GM19043 (cell line): ENCODE measurements around the gene THEMIS.
"Not testable (repeated sequence)": the region's sequence is repeated elsewhere in the genome, so short reads cannot be mapped to it uniquely, and the experiment has no call there.

Experiments used
- ATAC-seq: cut with Tn5 transposase; IDR thresholded peaks from one replicate; pipeline ENCODE4 v1.9.1; 2021; ENCODE audit warnings: low read depth; ENCODE audit not compliant: unreplicated experiment

The THEMIS gene, protein sequence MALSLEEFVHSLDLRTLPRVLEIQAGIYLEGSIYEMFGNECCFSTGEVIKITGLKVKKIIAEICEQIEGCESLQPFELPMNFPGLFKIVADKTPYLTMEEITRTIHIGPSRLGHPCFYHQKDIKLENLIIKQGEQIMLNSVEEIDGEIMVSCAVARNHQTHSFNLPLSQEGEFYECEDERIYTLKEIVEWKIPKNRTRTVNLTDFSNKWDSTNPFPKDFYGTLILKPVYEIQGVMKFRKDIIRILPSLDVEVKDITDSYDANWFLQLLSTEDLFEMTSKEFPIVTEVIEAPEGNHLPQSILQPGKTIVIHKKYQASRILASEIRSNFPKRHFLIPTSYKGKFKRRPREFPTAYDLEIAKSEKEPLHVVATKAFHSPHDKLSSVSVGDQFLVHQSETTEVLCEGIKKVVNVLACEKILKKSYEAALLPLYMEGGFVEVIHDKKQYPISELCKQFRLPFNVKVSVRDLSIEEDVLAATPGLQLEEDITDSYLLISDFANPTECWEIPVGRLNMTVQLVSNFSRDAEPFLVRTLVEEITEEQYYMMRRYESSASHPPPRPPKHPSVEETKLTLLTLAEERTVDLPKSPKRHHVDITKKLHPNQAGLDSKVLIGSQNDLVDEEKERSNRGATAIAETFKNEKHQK

DNA sequence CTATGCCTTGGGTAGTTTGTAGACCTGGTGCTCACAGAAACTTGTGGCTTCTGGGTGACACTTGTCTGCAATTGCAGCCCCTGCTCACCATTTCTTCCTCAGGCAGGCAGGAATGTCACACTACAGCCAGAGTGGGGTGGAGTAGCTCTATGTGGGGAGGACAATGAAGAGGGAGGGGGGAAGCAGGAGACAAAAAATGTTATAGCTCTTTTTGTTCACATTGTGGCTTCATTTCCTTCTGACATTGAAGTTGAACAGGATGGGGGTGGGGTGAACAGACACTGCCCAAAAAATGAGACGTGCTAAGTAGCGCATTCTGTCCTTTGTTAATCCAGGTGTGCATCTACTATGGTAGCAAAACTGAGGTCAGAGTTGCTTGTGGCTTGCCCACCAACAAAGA, at the start of gene THEMIS:
Gene THEMIS (minus strand): TSS at position 124 of the 400 bp plus-strand sequence. CDS start 126 bp downstream, outside the sequence.
- ATAC-seq, result no peak

DNA sequence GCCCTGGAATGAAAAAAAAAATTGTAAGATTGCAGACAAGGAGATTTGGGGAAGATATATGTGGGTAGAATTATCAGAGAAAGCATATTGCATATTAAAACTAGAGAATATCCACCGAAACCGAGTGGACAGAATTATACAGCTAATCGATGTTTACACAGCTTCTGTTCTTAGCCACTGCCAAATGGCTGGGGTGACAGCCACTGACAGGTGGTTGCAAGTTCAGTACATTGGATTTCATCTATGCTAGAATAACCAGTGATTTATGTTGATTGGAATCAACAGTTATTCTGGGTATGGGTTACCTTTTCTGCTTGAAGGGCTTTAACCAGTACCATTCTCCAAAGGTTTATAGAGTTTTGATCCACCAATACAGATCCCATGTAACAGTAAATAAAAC, 48.4 kb upstream of the THEMIS start:
- ATAC-seq, result no peak

DNA sequence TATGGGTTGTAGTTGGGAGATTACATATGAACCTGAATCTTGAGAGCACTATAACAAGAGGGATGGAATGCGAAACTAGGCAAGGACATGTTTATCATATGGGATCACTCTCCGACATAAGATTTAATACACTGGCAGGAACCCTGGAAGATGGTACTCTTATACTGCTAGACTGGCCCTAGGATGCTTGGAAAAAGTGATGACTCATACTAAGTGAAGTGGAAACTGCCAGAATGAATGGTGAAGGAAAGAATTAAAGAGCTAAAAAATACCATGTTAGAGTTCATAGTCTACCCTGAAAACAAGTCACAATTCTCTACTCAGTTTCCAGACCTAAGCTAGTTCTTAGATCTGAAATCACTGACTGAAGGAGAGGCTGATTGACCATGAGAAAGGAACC, 45.5 kb upstream of the THEMIS start:
- ATAC-seq, result no peak

DNA sequence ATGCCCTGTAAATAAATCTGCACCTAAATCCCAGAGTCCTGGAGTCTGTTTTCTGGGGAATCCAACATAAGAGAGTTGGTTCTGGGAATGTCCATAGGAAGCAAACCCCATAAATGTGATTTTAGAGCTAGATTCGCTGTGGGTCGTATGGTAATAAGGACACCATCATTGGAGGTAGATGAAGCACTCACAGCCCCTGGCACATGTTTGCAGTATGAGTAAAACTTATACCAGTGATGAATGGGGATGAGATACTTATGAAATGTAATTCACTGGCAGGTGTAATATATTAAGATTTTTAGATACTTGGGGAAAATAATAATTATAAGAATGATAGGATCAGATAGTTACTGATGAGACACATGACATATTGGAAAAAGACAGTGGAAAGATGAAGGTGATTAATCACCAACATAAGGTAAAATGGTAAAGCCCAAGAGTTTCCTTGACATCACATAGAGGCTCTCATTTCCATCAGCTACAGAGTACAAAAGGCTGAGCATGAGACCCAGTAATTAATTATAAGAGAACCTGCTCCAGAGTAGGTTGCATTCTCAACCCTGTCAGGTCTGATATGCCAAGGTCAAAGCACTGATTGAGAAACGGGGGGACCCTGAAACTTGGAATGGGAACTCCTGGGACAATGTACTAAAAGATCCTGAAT, 44.7 kb upstream of the THEMIS start:
- ATAC-seq, result no peak

DNA sequence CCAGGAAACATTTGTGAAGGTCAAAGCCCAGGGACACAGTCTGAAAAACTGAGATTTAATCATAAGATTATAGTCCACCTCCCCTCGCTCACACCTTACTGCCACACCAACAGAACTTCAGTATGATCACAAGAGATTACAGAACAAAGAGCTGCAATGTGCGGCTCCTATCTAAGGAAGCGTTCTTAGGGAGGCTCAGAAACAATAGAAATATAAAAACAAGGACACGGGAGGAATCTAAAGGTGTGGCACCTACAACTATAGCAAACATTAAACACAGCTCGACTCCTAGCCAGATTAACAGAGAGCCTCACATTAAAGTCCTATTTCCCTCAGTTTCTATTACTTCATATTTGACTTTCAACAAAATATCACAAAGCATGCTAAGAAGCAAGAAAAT, 40.4 kb upstream of the THEMIS start:
- no peak for ATAC-seq

DNA sequence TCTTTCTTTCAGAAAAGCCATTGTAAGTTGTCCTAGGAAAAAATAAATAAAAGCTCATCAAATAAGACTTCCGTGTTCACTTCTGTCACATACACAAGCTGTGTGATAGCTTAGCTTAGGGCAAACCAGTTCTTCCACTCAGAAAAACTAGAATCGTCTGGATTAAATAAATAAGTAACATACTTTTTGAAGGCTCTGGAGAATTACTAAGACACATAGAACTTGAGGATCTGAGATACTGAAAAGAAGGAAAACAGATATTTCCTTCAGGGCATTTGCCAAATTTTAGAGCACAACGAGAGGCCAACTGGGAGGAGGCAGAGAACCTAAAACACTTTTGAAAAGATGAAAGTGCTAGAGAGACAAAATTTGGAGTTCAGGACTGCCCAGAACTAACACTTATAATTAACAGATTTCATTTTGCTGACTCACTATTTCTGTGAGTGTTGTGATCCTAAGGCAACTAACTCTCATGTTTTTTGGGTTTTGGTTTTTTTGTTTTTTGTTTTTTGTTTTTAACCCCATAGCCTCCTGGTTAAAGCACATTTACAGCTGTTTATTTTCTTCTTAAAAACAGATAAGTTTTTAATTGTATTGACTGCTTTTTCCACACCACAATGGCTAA, 38.7 kb upstream of the THEMIS start:
- no peak for ATAC-seq

DNA sequence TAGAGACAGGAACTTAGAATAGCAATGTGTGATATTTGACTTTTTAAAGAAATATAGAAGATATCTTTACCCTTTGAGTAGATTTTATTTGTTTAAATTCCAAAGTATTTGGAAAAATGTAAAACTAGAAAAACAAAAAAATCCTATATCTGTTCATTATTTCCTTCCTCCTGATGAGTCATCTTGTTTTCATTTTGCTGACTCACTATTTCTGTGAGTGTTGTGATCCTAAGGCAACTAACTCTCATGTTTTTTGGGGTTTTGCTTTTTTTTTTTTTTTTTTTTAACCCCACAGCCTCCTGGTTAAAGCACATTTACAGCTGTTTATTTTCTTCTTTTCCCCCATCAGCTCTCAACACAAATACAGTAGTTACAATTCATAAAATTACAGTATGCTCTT, 37.8 kb upstream of the THEMIS start:
- ATAC-seq, result no peak

DNA sequence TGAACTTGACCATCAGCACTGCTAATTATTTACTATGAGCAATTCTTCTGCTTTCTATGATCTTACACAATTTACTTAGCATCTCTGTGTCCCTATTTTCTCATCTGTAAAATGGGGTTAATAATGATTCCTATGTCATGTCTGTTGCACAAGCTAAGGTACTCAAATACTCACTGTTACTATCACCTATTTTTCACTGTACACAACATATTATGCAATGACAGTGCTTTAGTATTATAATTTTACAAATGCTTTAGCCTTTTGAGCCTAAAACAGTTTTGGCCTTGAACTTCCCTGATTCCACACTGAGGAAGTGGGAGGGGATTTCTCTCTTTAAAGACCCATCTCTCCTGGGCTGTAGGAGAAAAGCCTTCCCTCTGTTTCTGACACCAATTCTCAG, 36.9 kb upstream of the THEMIS start:
- no peak for ATAC-seq

DNA sequence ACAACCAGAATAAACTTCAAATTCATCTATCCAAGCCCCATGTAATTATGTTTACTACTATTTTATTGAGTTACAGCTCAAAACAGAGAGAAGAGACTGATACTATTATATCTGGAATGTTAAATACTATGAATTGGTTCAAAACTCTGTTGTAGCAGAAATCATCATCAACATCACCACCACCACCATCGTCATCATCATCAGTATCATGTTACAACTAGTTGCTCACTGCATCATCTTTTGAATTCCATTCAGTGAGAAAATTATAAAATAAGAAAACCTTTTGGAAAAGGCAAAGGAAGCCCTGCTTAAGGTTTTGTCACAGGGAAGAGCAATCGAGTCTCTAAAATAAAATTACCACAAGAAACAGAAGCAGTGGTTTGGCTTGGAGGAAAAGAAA, 36.2 kb upstream of the THEMIS start:
- no peak for ATAC-seq

DNA sequence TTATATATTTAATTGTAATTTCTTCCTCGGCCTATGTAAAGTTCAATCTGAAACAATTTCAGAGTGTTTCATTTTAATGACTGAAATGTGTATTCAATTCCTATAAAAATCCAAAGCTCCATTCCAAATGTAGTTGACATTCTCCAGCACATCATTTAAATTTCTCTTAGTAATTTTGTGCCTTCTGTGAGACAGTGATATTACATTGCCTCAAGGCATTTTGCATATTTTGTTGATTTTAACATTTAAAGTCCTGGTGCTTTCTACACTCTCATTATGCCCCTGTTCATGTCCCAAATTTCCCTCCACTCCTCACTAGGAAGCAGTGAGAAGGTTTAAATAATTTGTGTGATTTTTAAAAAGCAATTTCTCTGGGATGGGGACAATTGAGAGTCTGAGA, 34.1 kb upstream of the THEMIS start:
- no peak for ATAC-seq

DNA sequence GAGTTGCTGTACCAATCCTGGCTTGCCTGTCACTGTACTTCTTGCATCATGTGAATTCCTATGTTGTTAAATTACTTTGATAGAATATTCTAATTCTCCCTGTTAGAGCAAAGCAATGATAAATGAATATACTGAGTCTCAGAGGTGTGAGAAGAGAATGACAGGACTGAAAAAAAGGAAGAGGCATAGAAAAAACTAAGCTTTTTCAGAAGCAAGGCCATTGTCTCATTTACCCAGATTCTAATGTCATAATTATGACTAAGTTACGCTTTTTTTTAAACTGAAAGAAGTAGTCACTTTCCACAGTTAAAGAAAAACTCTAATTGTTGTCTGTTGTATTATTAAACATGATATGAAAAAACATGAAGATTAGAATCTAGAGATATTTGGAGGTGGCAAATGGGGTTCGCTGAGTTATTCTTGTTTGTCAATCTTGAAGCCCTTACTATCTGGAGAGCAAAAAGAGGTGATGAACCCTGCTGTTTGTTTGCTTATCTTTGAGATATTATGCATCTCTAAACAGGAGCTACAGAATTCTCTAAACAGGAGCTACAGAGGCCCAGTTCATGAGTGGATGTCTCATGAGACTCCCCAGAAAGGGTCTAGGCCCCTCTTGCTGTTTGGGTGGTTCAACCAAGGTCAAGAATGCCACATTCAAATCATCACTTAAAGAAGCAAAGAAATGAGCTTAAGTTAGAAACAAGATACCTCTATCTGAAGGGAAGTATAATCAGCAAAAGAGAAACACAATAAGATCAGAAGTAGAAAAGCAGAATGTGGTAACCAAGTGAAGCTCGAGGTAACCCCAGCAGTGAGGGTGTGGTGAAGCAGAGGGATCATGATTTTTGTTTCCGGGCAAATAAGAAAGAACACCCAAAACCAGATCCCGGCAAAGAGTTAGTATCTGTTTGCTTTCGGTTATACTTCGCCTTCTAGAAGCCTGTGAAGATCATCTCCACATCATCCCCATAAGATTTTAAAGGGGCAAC, 33.3 kb upstream of the THEMIS start:
- no peak for ATAC-seq

DNA sequence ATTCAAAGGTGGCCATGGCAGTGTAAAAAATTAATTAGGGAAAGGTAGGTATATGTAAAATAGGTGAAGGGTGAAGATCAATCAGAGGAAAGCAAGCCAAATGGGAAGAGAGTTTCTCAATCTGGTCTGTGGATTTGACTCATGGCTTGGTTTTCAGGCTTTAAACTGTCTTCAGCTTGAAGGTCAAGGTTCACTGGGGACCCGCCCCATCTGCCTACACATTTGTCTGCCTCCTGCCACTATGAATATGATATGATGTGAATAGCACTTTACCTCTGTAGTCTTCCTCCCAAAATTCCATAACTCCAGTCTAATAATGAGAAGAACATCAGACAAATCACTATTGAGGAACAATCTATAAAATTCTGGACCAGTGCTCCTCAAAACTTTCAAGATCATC, 32.3 kb upstream of the THEMIS start:
- no peak for ATAC-seq

DNA sequence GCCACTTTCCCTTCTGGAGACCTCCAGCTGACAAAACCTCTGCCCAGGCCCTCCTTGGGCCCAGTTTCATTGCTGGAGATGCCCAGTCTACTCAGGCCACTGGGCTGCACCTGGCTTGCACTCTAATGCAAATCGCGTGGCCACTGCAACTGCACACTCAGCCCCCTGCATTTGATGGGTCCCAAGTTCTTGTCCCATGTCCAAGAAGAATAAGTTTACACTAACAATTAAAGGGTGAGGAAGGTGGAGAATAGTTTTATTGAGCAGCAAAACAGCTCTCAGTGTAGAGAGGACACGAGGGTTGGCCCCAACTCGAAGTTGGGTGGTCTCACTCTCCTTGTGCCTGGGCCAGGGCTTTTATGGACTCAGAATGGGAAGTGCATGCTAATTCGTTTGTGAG, 31.9 kb upstream of the THEMIS start:
- ATAC-seq, result no peak

DNA sequence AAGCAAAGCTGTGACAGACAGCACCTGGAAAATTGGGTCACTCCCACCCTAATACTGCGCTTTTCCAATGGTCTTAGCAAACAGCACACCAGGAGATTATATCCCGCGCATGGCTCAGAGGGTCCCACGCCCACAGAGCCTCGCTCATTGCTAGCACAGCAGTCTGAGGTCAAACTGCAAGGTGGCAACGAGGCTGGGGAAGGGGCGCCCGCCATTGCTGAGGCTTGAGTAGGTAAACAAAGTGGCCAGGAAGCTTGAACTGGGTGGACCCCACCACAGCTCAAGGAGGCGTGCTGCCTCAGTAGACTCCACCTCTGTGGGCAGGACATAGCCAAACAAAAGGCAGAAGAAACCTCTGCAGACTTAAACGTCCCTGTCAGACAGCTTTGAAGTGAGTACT, 25.6 kb upstream of the THEMIS start:
- not testable (repeated sequence) for ATAC-seq

DNA sequence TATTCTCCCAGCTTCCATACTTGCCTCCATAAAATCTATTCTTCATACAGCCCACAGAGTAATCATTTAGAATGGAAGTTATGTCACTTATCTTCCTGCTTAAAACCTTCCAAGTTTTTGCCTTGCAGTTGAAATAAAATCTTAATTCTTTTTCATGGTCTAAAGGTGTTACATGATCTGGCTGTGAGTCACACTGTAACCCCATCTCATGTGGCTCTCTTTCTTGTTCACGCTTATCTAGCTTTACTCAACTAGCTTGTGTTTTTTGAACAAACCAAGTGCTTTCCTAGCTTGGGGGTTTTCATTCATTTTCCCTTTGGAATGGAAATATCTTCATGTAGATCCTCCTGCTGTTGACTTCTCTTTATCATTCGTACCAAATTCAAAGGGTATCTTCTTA, 23.6 kb upstream of the THEMIS start:
- no peak for ATAC-seq

DNA sequence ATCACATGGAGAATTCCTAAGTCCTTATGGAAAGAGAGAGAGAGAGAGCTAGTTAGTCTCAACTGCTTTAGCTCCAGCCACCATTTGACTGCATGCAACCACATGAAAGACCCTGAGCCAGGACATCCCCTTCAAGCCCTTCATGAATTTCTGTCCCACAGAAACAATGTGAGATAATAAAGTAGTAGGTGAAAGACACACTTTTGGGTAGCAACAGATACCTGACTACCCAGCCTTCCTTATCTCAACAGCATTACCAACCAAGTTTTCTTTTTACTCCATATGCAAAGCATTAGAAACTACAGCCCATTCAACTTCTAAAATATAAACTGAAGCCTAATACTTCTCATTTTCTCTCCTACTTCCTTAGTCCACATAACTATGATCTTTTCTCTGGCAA, 23.2 kb upstream of the THEMIS start:
- ATAC-seq, result no peak

DNA sequence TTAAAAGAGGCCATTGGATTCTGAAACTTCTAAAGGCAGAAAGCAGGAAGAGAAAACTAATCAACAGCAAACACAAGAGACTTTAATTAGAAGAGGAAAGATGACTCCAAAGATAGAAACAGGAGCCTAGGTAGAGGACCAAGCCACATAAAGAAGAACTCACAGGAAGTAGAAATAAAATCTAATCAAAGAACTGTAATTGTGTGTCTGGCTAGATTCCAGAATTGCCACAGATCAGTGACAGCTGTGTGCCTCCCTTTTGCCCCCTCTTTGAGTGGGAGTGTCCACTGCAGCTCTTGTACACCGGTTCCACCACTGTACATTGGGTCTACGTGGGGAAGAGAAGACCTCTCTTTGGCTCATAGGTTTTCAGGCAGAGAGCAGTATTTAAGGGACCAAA, 22.3 kb upstream of the THEMIS start:
- no peak for ATAC-seq

DNA sequence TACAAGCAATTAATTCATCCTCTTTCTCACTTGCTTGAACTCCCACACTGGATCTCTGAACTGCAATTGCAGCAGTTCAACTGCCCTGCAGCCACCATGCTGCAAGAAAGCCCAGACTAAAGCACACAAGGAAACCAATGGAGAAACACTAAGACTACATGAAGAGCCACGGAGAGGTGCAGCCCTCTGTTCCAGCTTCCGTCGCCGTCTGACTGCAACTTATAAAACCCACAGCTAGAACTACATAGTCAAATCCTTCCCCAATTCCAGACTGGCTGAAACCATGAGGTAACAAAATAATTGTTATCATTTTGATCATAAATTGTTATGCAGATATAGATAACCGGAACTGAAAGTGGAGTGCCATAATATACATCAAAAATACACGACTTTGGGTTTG, 21.1 kb upstream of the THEMIS start:
- ATAC-seq, result no peak

DNA sequence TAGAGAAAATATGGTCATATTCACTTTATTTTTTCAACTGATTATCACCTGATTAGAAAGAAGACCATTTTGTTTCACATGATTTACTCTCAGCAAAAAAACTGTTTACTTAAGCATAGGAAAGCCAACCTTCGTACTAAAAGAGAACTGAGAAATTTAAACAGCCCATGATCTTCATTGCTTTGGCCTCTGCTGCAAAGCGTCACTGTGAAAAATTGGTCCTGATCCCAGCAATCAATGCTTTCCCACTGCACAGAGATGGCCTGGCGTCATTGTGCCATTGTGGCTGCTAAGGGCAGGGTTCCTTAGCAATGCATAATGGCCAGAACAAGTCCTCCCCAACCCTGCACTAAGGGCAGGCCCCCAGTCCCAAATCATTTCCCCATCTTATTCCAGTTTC, 19.9 kb upstream of the THEMIS start:
- ATAC-seq, result no peak
